Measurements from ENCODE around the gene HTR2C. TPM values are rescaled to one million over a fixed set of nuclear protein-coding genes. Genes with fewer than 3 reads are reported as not detected.

HTR2C gene
- total RNA-seq, 4 donors from 2014 or later = not detected

DNA sequence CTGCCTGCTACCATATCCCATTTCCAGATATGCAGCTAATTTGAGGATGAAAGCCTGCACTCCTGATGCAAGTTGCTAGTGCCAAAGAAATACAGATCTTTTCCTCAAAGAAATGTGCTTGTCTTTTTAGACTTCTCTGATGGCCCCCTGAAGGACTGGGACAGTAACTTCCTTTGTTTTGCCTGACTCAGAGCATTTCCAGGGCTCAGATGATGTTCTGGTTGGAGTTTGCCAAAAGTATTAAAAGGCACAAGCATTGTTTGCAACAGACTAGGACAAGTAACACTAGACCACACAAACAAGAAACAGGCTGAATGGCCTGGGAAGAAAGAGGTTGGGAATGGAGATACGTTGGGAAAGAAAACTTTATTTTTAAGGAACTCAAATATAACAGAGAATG lies 258.3 kb downstream of the HTR2C start:
- Histone ChIP-seq H3K27me3 (no peaks in the 10 kb centered on the region), H3K4me3 (replicated peaks in 1 of 3) (no peak overlapping the region), H3K27ac (no peak overlapping the region), H3K4me1 (no peaks in the 10 kb centered on the region), H3K36me3 (no peaks in the 10 kb centered on the region), H3K9me3 (no peaks in the 10 kb centered on the region)
- TF ChIP-seq POLR2A (IDR thresholded peaks at IDR 0.05) = no peak
- TF ChIP-seq, protein P1, sequence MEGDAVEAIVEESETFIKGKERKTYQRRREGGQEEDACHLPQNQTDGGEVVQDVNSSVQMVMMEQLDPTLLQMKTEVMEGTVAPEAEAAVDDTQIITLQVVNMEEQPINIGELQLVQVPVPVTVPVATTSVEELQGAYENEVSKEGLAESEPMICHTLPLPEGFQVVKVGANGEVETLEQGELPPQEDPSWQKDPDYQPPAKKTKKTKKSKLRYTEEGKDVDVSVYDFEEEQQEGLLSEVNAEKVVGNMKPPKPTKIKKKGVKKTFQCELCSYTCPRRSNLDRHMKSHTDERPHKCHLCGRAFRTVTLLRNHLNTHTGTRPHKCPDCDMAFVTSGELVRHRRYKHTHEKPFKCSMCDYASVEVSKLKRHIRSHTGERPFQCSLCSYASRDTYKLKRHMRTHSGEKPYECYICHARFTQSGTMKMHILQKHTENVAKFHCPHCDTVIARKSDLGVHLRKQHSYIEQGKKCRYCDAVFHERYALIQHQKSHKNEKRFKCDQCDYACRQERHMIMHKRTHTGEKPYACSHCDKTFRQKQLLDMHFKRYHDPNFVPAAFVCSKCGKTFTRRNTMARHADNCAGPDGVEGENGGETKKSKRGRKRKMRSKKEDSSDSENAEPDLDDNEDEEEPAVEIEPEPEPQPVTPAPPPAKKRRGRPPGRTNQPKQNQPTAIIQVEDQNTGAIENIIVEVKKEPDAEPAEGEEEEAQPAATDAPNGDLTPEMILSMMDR (IDR thresholded peaks at IDR 0.05) = no peak
- no peak for DNase-seq
- intact Hi-C loops (cut with DNase I) = no loop called here
- 41 to 43% methylated on average over 1 of the region's 1 CpG for WGBS, 2 donors

DNA sequence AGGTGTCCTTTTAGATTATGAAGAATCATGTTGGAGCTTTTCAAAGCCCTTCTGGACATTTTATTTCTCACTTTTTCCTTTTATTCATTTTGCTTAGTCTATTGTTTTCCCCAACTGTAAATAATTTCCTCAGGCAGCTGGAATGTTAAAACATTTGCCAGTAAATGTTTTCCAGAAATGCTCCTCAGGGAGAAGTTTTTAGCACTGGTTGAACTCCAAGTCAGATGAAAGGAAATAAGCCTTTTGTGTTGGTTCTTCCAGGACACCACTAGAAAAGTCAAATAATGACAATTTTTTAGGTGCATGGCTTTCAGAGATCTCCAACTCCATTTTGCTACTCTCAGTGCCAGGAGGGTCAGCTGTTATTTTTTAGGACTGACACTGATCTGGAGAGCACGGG lies 305.6 kb downstream of the HTR2C start:
- WGBS, 2 donors = 65 to 76% methylated on average over 1 of the region's 1 CpG
- no peaks in the 10 kb centered on the region for H3K27me3 ChIP-seq
- no peaks in the 10 kb centered on the region for H3K9me3 ChIP-seq
- H3K36me3 ChIP-seq = no peaks in the 10 kb centered on the region
- H3K4me1 ChIP-seq = no peaks in the 10 kb centered on the region
- no peak overlapping the region for H3K4me3 ChIP-seq (replicated peaks in 1 of 3)
- no peak for DNase-seq
- intact Hi-C loops (cut with DNase I) = no loop called here
- TF ChIP-seq POLR2A (IDR thresholded peaks at IDR 0.05) = no peak
- TF ChIP-seq, protein P1 (IDR thresholded peaks at IDR 0.05) = no peak
- no peak overlapping the region for H3K27ac ChIP-seq

DNA sequence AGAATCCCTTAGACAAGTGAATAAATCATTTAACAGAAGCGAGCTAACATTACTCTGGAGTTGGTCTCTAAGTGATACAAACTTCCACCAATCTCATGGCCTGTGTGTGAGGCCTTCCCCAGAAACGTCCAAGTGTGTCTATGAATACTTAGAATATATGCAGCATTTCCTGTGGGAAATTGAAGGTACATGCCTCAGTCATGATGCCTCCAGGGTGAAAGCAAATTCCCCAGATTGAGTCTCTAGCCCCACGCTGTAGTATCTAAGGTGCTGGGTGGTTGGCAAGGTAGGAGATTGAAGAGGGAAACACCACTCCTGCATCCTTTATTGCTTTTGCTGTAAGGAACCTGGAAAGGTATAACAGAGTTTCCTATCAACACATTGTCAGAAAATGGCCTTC lies 319.7 kb downstream of the HTR2C start:
- Histone ChIP-seq H3K4me1 (no peaks in the 10 kb centered on the region), H3K27me3 (no peaks in the 10 kb centered on the region), H3K9me3 (no peaks in the 10 kb centered on the region), H3K27ac (no peak overlapping the region), H3K36me3 (no peaks in the 10 kb centered on the region), H3K4me3 (replicated peaks in 1 of 3) (no peak overlapping the region)
- DNase-seq = no peak
- intact Hi-C loops (cut with DNase I) = no loop called here
- WGBS, 2 donors = 82 to 91% methylated on average over 3 of the region's 3 CpGs
- TF ChIP-seq, protein P1 (IDR thresholded peaks at IDR 0.05) = no peak
- no peak for TF ChIP-seq POLR2A (IDR thresholded peaks at IDR 0.05)

DNA sequence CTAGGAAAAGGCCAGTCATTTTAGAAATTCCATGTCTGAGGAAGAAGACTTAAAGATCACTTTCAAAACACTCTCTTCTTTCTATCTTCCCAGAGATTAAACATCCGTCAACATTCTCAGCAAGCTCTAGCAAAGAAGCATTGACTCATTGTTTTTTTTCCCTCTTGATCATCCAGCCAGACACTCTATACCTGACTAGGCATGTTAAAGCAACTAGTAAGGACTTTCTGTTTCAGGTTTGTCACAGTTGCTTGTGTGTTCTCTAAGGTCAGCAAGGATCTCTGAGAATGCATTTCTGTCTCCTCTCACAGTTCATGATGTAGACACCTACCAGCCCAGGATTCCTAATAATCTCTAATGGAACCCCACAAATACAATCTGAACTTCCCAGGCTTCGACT lies 321.4 kb downstream of the HTR2C start:
- H3K4me1 ChIP-seq = no peaks in the 10 kb centered on the region
- no peak overlapping the region for H3K4me3 ChIP-seq (replicated peaks in 1 of 3)
- intact Hi-C loops (cut with DNase I) = no loop called here
- H3K27me3 ChIP-seq = no peaks in the 10 kb centered on the region
- 66 to 80% methylated on average over 2 of the region's 2 CpGs for WGBS, 2 donors
- TF ChIP-seq, protein P1 (IDR thresholded peaks at IDR 0.05) = no peak
- no peaks in the 10 kb centered on the region for H3K36me3 ChIP-seq
- H3K9me3 ChIP-seq = no peaks in the 10 kb centered on the region
- no peak overlapping the region for H3K27ac ChIP-seq
- no peak for DNase-seq

DNA sequence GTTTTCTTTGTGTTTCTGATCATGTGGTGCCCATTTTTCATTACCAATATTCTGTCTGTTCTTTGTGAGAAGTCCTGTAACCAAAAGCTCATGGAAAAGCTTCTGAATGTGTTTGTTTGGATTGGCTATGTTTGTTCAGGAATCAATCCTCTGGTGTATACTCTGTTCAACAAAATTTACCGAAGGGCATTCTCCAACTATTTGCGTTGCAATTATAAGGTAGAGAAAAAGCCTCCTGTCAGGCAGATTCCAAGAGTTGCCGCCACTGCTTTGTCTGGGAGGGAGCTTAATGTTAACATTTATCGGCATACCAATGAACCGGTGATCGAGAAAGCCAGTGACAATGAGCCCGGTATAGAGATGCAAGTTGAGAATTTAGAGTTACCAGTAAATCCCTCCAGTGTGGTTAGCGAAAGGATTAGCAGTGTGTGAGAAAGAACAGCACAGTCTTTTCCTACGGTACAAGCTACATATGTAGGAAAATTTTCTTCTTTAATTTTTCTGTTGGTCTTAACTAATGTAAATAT lies 323.2 kb downstream of the HTR2C start:
- 49 to 57% methylated on average over 9 of the region's 9 CpGs for WGBS, 2 donors
- Histone ChIP-seq H3K36me3 (no peaks in the 10 kb centered on the region), H3K9me3 (no peaks in the 10 kb centered on the region), H3K27me3 (no peaks in the 10 kb centered on the region), H3K4me1 (no peaks in the 10 kb centered on the region), H3K27ac (no peak overlapping the region), H3K4me3 (replicated peaks in 1 of 3) (no peak overlapping the region)
- intact Hi-C loops (cut with DNase I) = no loop called here
- TF ChIP-seq POLR2A (IDR thresholded peaks at IDR 0.05) = no peak
- DNase-seq = no peak

DNA sequence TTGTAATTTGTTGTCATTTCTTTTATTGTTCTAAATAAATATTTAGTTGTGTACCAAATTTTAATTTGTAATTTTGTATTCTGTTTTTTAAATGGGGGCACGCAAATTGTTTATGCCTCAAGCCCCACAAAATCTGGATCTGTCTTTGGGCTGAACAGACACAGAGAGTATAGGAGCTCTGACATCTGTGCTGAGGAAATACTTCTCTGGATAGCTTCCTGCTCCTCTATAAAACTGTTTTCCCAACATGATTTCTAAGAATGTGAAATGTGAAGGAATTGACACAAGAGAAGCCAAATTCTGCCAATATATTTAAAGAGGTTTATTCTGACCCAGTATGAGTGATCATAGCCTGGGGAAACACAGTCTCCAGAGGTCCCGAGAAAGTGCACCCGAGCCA lies 340.5 kb downstream of the HTR2C start:
- no peak for TF ChIP-seq POLR2A (IDR thresholded peaks at IDR 0.05)
- TF ChIP-seq, protein P1 (IDR thresholded peaks at IDR 0.05) = no peak
- H3K36me3 ChIP-seq = no peaks in the 10 kb centered on the region
- H3K4me1 ChIP-seq = no peaks in the 10 kb centered on the region
- no peak for DNase-seq
- no peaks in the 10 kb centered on the region for H3K27me3 ChIP-seq
- H3K9me3 ChIP-seq = no peaks in the 10 kb centered on the region
- WGBS, 2 donors = 34 to 51% methylated on average over 3 of the region's 3 CpGs
- intact Hi-C loops (cut with DNase I) = no loop called here
- H3K27ac ChIP-seq = no peak overlapping the region
- no peak overlapping the region for H3K4me3 ChIP-seq (replicated peaks in 1 of 3)
